A549 (cell line): ENCODE measurements around the gene IHH. TPM values are rescaled to one million over a fixed set of nuclear protein-coding genes. Genes with fewer than 3 reads are reported as not detected.
A peak's percentile ranks its signal among the peaks of the same experiment; 100 is the strongest.

Experiments
- ATAC-seq, 2 experiments: fragments of 200-7000 bp in 1 of 2; fragments of >200 bp in 1 of 2; cut with Nextera tagmentation in 1 of 2; cut with Tn5 transposase in 1 of 2; 3 replicates each; pipeline versions ENCODE4 v1.8.0 to v1.9.1; 2018 to 2020; ENCODE audit warnings: mild to moderate bottlenecking in 1 of 2, moderate library complexity in 1 of 2
- CTCF ChIA-PET: fragments of 300-600 bp; sonication (Branson Sonifier 250); formaldehyde crosslinking; extraction: SDS; loops from one replicate; lab custom pipeline; 2021; ENCODE audit warnings: antibody characterized with exemption, inconsistent platforms; lab: Yijun Ruan, JAX
- POLR2A ChIA-PET: fragments of 350-600 bp; formaldehyde crosslinking; extraction: SDS; loops from one replicate; lab custom pipeline; 2021; ENCODE audit warnings: antibody characterized with exemption, inconsistent platforms; lab: Yijun Ruan, JAX
- DNase-seq, 2 experiments: peaks; one replicate each; pipeline versions ENCODE4 v3.0.0 to v3.0.0-alpha.2; 2011 to 2016; ENCODE audit warnings: low read depth in 1 of 2, low spot score in 1 of 2
- FAIRE-seq: peaks from 2 replicates; lab custom pipeline; 2011; peaks lifted over from hg19 to GRCh38; lab: Jason Lieb, UNC
- H3K27ac ChIP-seq, 2 experiments: fragments of >200 bp; sonication (Bioruptor Twin); formaldehyde crosslinking; 3 replicates each; pipeline ENCODE4 v1.5.1; 2016 to 2017
- H3K4me1 ChIP-seq: fragments of >200 bp; sonication (Bioruptor Twin); formaldehyde crosslinking; 3 replicates; pipeline ENCODE4 v1.6.1; 2016
- H3K4me2 ChIP-seq: fragments of >200 bp; sonication (Bioruptor Twin); formaldehyde crosslinking; 3 replicates; pipeline ENCODE4 v1.6.1; 2016
- H3K4me3 ChIP-seq: fragments of >200 bp; sonication (Bioruptor Twin); formaldehyde crosslinking; 3 replicates; pipeline ENCODE4 v1.5.1; 2016
- H3K9me3 ChIP-seq: fragments of >200 bp; sonication (Bioruptor Twin); formaldehyde crosslinking; 3 replicates; pipeline ENCODE4 v1.6.1; 2016
- BCL3 ChIP-seq: fragments of >200 bp; sonication (Bioruptor Twin); formaldehyde crosslinking; IDR thresholded peaks from 3 replicates; pipeline ENCODE4 v1.6.1; 2016
- CHD2 ChIP-seq: fragments of 150-350 bp; IDR thresholded peaks from 2 replicates; pipeline ENCODE4 v1.6.1; 2014; ENCODE audit warnings: low read length; ENCODE audit not compliant: partially characterized antibody
- CTCF ChIP-seq: fragments of >200 bp; sonication (Bioruptor Twin); formaldehyde crosslinking; IDR thresholded peaks from 3 replicates; pipeline ENCODE4 v1.5.1; 2016
- EHF ChIP-seq: fragments of 250-450 bp; sonication (Bioruptor Pico); IDR thresholded peaks from 2 replicates; pipeline ENCODE4 v1.5.0; 2020; ENCODE audit warnings: mild to moderate bottlenecking
- EHMT2 ChIP-seq: fragments of 200-600 bp; sonication (generic); IDR thresholded peaks from 2 replicates; pipeline ENCODE4 v1.6.1; 2016; ENCODE audit warnings: antibody characterized with exemption, low read depth, mild to moderate bottlenecking, moderate library complexity
- ELK1 ChIP-seq: fragments of 150-350 bp; IDR thresholded peaks from 2 replicates; pipeline ENCODE4 v1.6.1; 2014; ENCODE audit warnings: low read depth, mild to moderate bottlenecking, low read length
- EP300 ChIP-seq, 2 experiments: fragments of >200 bp; sonication (Bioruptor Twin); formaldehyde crosslinking; IDR thresholded peaks; 2 replicates in 1 of 2; 3 replicates in 1 of 2; pipeline ENCODE4 v1.6.1; 2016 to 2017
- HMGXB4 ChIP-seq: fragments of 250-450 bp; sonication (Bioruptor Pico); IDR thresholded peaks from 2 replicates; pipeline ENCODE4 v1.5.0; 2021; ENCODE audit warnings: mild to moderate bottlenecking, moderate library complexity, borderline replicate concordance
- HOXB13 ChIP-seq: fragments of 250-450 bp; sonication (Bioruptor Pico); IDR thresholded peaks from 2 replicates; pipeline ENCODE4 v1.5.0; 2020; ENCODE audit warnings: low read depth, mild to moderate bottlenecking, moderate library complexity
- JUN ChIP-seq, 2 experiments: fragments of >200 bp; sonication (Bioruptor Twin); formaldehyde crosslinking; IDR thresholded peaks; 2 replicates in 1 of 2; 3 replicates in 1 of 2; pipeline ENCODE4 v1.6.1; 2016 to 2017
- MAZ ChIP-seq: fragments of 150-350 bp; IDR thresholded peaks from 2 replicates; pipeline ENCODE4 v1.6.1; 2014; ENCODE audit warnings: antibody characterized with exemption, low read depth, low read length, borderline replicate concordance
- PBX3 ChIP-seq: IDR thresholded peaks from 2 replicates; pipeline ENCODE4 v1.6.1; 2012
- RFX5 ChIP-seq: fragments of 450-650 bp; IDR thresholded peaks from 2 replicates; pipeline ENCODE4 v1.7.1; 2014; ENCODE audit warnings: antibody characterized with exemption, mild to moderate bottlenecking, moderate library complexity
- TFCP2L1 ChIP-seq: fragments of 250-450 bp; sonication (Bioruptor Pico); IDR thresholded peaks from 2 replicates; pipeline ENCODE4 v1.5.0; 2021; ENCODE audit warnings: mild to moderate bottlenecking
- USF2 ChIP-seq: fragments of 450-650 bp; IDR thresholded peaks from 2 replicates; pipeline ENCODE4 v1.6.1; 2014; ENCODE audit warnings: antibody characterized with exemption
- ZSCAN20 ChIP-seq: fragments of 250-450 bp; sonication (Bioruptor Pico); IDR thresholded peaks from 2 replicates; pipeline ENCODE4 v1.8.0; 2022; ENCODE audit warnings: mild to moderate bottlenecking, moderate library complexity
- WGBS: methylation state at CpG from one replicate; pipeline ENCODE4 v1.1.6; 2017; ENCODE audit errors: missing lambda C conversion rate; 5-methylcytosine and 5-hydroxymethylcytosine counted together
- polyA plus RNA-seq, 4 experiments: library from polyadenylated mRNA; depleted of rRNA in 3 of 4; stranded (reverse); fragments of >200 nt; fragmentation: RNase III in 1 of 4; extraction: RNeasy Plus Mini Kit Qiagen cat#74134 plus additional on column Dnase treatment in 1 of 4; gene quantifications; 2 replicates in 3 of 4; 3 replicates in 1 of 4; pipeline ENCODE4 v1.2.3, GENCODE V29; 2011 to 2017

The IHH gene
- polyA plus RNA-seq, 2 of the 4 experiments (the other 2 are of a cell fraction) = 0.13 TPM; not detected in 1

GRCh38 chr2:219028996-219029828 lies 31.5 kb downstream of the IHH start:
- ATAC-seq (peak; percentile 20 to 27; a peak in 5 of 6 replicates), DNase-seq (no peak), FAIRE-seq (no peak)
- Histone ChIP-seq H3K9me3 (no peaks in the 10 kb centered on the region), H3K4me2 (no peak overlapping the region), H3K4me3 (no peak overlapping the region), H3K27ac (no peak overlapping the region), H3K4me1 (no peaks in the 10 kb centered on the region)
- POLR2A ChIA-PET = no interaction called here
- CTCF ChIA-PET = interaction anchor here (0.6 to 12.4 kb wide), 58 partner anchors 9 to 498 kb away, joined by 3 to 173 read pairs (median 6); partner anchors contain the start of genes CFAP65, CRYBA2, IHH and NHEJ1
- 38% methylated on average over 9 of the region's 13 CpGs for WGBS
- TF ChIP-seq EP300 (IDR thresholded peaks at IDR 0.05) (no peak), TFCP2L1 (CRISPR knock-in tag) (no peak), HMGXB4 (CRISPR knock-in tag) (no peak), EHF (CRISPR knock-in tag) (no peak), CTCF (no peak), RFX5 (no peak), EHMT2 (no peak), PBX3 (no peak), ELK1 (no peak), MAZ (no peak)

GRCh38 chr2:219028141-219028540 lies 32.6 kb downstream of the IHH start:
- DNase-seq (no peak), FAIRE-seq (no peak), ATAC-seq (no peak)
- no peaks in the 10 kb centered on the region for H3K4me1 ChIP-seq
- no peak overlapping the region for H3K27ac ChIP-seq
- no peak overlapping the region for H3K4me2 ChIP-seq
- POLR2A ChIA-PET = no interaction called here
- no peak for TF ChIP-seq CHD2
- no peak for TF ChIP-seq JUN (IDR thresholded peaks at IDR 0.05)
- TF ChIP-seq ELK1 = no peak
- TF ChIP-seq BCL3 = no peak
- TF ChIP-seq USF2 = no peak
- TF ChIP-seq ZSCAN20 (CRISPR knock-in tag) = no peak
- no peak for TF ChIP-seq HMGXB4 (CRISPR knock-in tag)
- TF ChIP-seq HOXB13 (CRISPR knock-in tag) = no peak
- H3K9me3 ChIP-seq = no peaks in the 10 kb centered on the region
- H3K4me3 ChIP-seq = no peak overlapping the region
- 37% methylated on average over 5 of the region's 5 CpGs for WGBS
- CTCF ChIA-PET = interaction anchor here (0.6 to 12.4 kb wide), 17 partner anchors 8 to 307 kb away, joined by 3 to 173 read pairs (median 21); partner anchors contain the start of genes CFAP65, CRYBA2, IHH and NHEJ1
